H9 (cell line): Measurements from ENCODE around the gene PHF10. TPM values are rescaled to one million over a fixed set of nuclear protein-coding genes. Genes with fewer than 3 reads are reported as not detected.

Experiments
- DNase-seq: peaks from one replicate; pipeline ENCODE4 v3.0.0-alpha.2; 2017
- H2AFZ ChIP-seq: one replicate; pipeline ENCODE4 v1.6.1; 2013; ENCODE audit warnings: mild to moderate bottlenecking, low read length, control low read depth, moderate library complexity
- H2AK5ac ChIP-seq: 2 replicates; pipeline ENCODE4 v1.6.1; 2013; ENCODE audit warnings: low read length, control low read depth, mixed read lengths; ENCODE audit not compliant: insufficient read length
- H2BK120ac ChIP-seq: one replicate; pipeline ENCODE4 v1.6.1; 2013; ENCODE audit warnings: low read depth, mild to moderate bottlenecking, low read length, control low read depth, inconsistent platforms; ENCODE audit not compliant: poor library complexity, severe bottlenecking
- H2BK12ac ChIP-seq: 2 replicates; pipeline ENCODE4 v1.6.1; 2013; ENCODE audit warnings: low read length, control low read depth, mixed read lengths, low read depth; ENCODE audit not compliant: insufficient read length
- H2BK15ac ChIP-seq: 2 replicates; pipeline ENCODE4 v1.6.1; 2013; ENCODE audit warnings: low read depth, low read length, control low read depth
- H2BK20ac ChIP-seq: one replicate; pipeline ENCODE4 v1.6.1; 2013; ENCODE audit warnings: low read depth, mild to moderate bottlenecking, low read length, control low read depth, inconsistent platforms; ENCODE audit not compliant: poor library complexity, severe bottlenecking
- H2BK5ac ChIP-seq: 2 replicates; pipeline ENCODE4 v1.6.1; 2013; ENCODE audit warnings: low read length, control low read depth, mixed read lengths; ENCODE audit not compliant: insufficient read length
- H3K14ac ChIP-seq: 2 replicates; pipeline ENCODE4 v1.6.1; 2013; ENCODE audit warnings: low read length, control low read depth; ENCODE audit not compliant: insufficient read depth
- H3K18ac ChIP-seq: 2 replicates; pipeline ENCODE4 v1.6.1; 2013; ENCODE audit warnings: low read depth, mild to moderate bottlenecking, mixed read lengths, low read length, control low read depth; ENCODE audit not compliant: insufficient read length
- H3K23ac ChIP-seq: 2 replicates; pipeline ENCODE4 v1.6.1; 2013; ENCODE audit warnings: low read length, control low read depth, mixed read lengths, low read depth; ENCODE audit not compliant: insufficient read length
- H3K23me2 ChIP-seq: 2 replicates; pipeline ENCODE4 v1.6.1; 2013; ENCODE audit warnings: low read depth, mild to moderate bottlenecking, mixed read lengths, low read length, control low read depth; ENCODE audit not compliant: insufficient read length, poor library complexity, severe bottlenecking
- H3K27ac ChIP-seq: 2 replicates; pipeline ENCODE4 v1.5.1; 2013; ENCODE audit warnings: low read length, control low read depth, mixed read lengths, low read depth; ENCODE audit not compliant: insufficient read length
- H3K27me3 ChIP-seq: 2 replicates; pipeline ENCODE4 v1.6.1; 2013; ENCODE audit warnings: low read length, control low read depth, inconsistent platforms; ENCODE audit not compliant: insufficient read depth
- H3K4ac ChIP-seq: 2 replicates; pipeline ENCODE4 v1.6.1; 2013; ENCODE audit warnings: low read depth, mild to moderate bottlenecking, control low read depth, inconsistent platforms, low read length, moderate library complexity
- H3K4me1 ChIP-seq: 2 replicates; pipeline ENCODE4 v1.6.1; 2013; ENCODE audit warnings: low read length, control low read depth, inconsistent platforms; ENCODE audit not compliant: insufficient read depth
- H3K4me2 ChIP-seq: 2 replicates; pipeline ENCODE4 v1.6.1; 2013; ENCODE audit warnings: low read length, control low read depth, mixed read lengths; ENCODE audit not compliant: insufficient read length, insufficient read depth
- H3K56ac ChIP-seq: 2 replicates; pipeline ENCODE4 v1.6.1; 2013; ENCODE audit warnings: low read depth, mild to moderate bottlenecking, mixed read lengths, low read length, control low read depth; ENCODE audit not compliant: insufficient read length
- H3K79me1 ChIP-seq: 2 replicates; pipeline ENCODE4 v1.6.1; 2013; ENCODE audit warnings: low read depth, mild to moderate bottlenecking, moderate library complexity, low read length, control low read depth, inconsistent platforms; ENCODE audit not compliant: insufficient read depth, poor library complexity, severe bottlenecking
- H3K79me2 ChIP-seq: 2 replicates; pipeline ENCODE4 v1.6.1; 2013; ENCODE audit warnings: low read length, control low read depth, inconsistent platforms; ENCODE audit not compliant: insufficient read depth
- H3K9ac ChIP-seq: 2 replicates; pipeline ENCODE4 v1.6.1; 2013; ENCODE audit warnings: low read length, control low read depth, mixed read lengths; ENCODE audit not compliant: insufficient read length; ENCODE audit errors: extremely low read depth
- H3K9me3 ChIP-seq: one replicate; pipeline ENCODE4 v1.6.1; 2013; ENCODE audit warnings: low read depth, low read length, inconsistent platforms; ENCODE audit not compliant: control insufficient read depth
- H3T11ph ChIP-seq: one replicate; pipeline ENCODE4 v1.6.1; 2013; ENCODE audit warnings: mild to moderate bottlenecking, low read length, control low read depth, inconsistent platforms
- H4K20me1 ChIP-seq: one replicate; pipeline ENCODE4 v1.6.1; 2013; ENCODE audit not compliant: control insufficient read depth, insufficient read length, insufficient read depth
- H4K5ac ChIP-seq: 2 replicates; pipeline ENCODE4 v1.6.1; 2013; ENCODE audit warnings: low read depth, mild to moderate bottlenecking, mixed read lengths, low read length, control low read depth; ENCODE audit not compliant: insufficient read length
- H4K8ac ChIP-seq: replicated peaks from 2 replicates; pipeline ENCODE4 v1.6.1; 2013; ENCODE audit warnings: low read length, control low read depth, mixed read lengths, low read depth; ENCODE audit not compliant: insufficient read length
- H4K91ac ChIP-seq: 2 replicates; pipeline ENCODE4 v1.6.1; 2013; ENCODE audit warnings: low read depth, mild to moderate bottlenecking, moderate library complexity, mixed read lengths, low read length, control low read depth; ENCODE audit not compliant: insufficient read length
- H3K27ac Mint-ChIP-seq, 3 experiments: 2 replicates in 2 of 3; 3 replicates in 1 of 3; pipeline ENCODE4 v1.8.0; 2020 to 2021; ENCODE audit warnings: mixed read lengths in 3 of 3, mild to moderate bottlenecking in 1 of 3, moderate library complexity in 1 of 3
- H3K27me3 Mint-ChIP-seq: 2 replicates; pipeline ENCODE4 v1.8.0; 2021; ENCODE audit warnings: low read depth, mild to moderate bottlenecking, moderate library complexity, mixed read lengths
- H3K36me3 Mint-ChIP-seq, 3 experiments: 2 replicates in 2 of 3; 3 replicates in 1 of 3; pipeline ENCODE4 v1.8.0; 2020 to 2021; ENCODE audit warnings: low read depth in 3 of 3, mixed read lengths in 3 of 3; ENCODE audit not compliant: insufficient read depth in 1 of 3
- H3K4me1 Mint-ChIP-seq, 2 experiments: 2 replicates each; pipeline ENCODE4 v1.8.0; 2020; ENCODE audit warnings: mixed read lengths in 2 of 2
- H3K4me3 Mint-ChIP-seq, 2 experiments: 2 replicates in 1 of 2; 3 replicates in 1 of 2; pipeline ENCODE4 v1.8.0; 2020 to 2021; ENCODE audit warnings: mild to moderate bottlenecking in 2 of 2, mixed read lengths in 2 of 2, moderate library complexity in 1 of 2
- H3K9me3 Mint-ChIP-seq, 2 experiments: 2 replicates in 1 of 2; 3 replicates in 1 of 2; pipeline ENCODE4 v1.8.0; 2020; ENCODE audit warnings: mild to moderate bottlenecking in 2 of 2, mixed read lengths in 2 of 2, moderate library complexity in 1 of 2
- WGBS: extraction: QIAGEN DNeasy Blood & Tissue Kit; methylation state at CpG from one replicate; pipeline ENCODE4 v1.1.7; 2013; ENCODE audit warnings: missing lambda C conversion rate, low lambda C conversion rate, mixed read lengths; ENCODE audit not compliant: insufficient read length; ENCODE audit errors: extremely low coverage; 5-methylcytosine and 5-hydroxymethylcytosine counted together
- total RNA-seq: library from RNA; stranded (reverse); gene quantifications from 2 replicates; pipeline ENCODE4 v1.2.1, GENCODE V29; 2021
- TF ChIP-seq, protein P1 (sequence below): fragments of 200-600 bp; sonication (generic); conservative IDR thresholded peaks from 3 replicates; pipeline ENCODE4 v1.8.0; 2021; ENCODE audit warnings: antibody characterized with exemption, mild to moderate bottlenecking

PHF10 gene
- total RNA-seq, 1 experiment from 2014 or later = 59.0 TPM

DNA sequence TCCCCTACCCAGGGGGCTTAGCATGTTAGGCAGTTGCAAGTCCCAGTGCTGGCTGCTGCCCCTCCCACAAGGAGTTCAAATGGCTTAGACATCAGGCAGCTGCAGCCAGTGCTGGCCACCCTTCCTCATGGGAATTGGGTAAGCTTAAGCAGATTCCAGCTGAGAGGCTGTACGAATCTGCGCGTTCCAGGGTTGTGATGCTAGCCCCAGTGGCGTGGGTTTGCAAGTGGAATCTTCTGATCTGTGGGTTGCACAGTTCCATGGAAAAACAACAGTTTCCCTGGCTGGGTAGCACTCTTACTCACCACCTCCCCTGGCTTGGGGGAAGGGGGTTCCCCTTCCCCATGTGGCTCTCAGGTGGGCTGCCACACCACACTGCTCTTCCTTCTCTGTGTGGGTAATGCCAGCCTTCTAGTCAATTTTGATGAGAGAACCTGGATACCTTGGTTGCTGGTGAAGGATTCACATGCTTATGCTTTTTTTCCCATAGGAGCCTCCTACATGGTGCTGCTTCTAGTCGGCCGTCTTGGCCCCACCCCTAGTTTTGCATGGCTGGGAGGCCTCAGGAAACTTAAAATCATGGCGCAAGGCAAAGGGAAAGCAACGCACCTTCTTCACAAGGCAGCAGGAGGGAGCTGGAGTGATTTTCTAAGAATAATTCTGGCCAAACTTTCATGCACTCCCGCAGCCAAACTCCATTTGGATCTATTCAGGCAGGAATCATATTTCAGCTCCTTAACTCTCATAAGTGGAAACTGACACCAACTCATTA is 14.1 kb upstream of the PHF10 start:
- no peak overlapping the region for H3K4me3 Mint-ChIP-seq
- H2BK12ac ChIP-seq = no peak overlapping the region
- no peak overlapping the region for H3K4ac ChIP-seq
- DNase-seq = peak; percentile 31
- no peaks in the 10 kb centered on the region for H3K4me1 ChIP-seq
- no peak overlapping the region for H3K18ac ChIP-seq
- no peak overlapping the region for H2BK15ac ChIP-seq
- no peaks in the 10 kb centered on the region for H3K9me3 ChIP-seq
- H3K27ac ChIP-seq = no peak overlapping the region
- H4K20me1 ChIP-seq = no peaks in the 10 kb centered on the region
- H4K5ac ChIP-seq = no peak overlapping the region
- no peak overlapping the region for H3K23ac ChIP-seq
- no peak overlapping the region for H4K8ac ChIP-seq
- no peak overlapping the region for H2AK5ac ChIP-seq
- H3K56ac ChIP-seq = no peak overlapping the region
- no peaks in the 10 kb centered on the region for H3K23me2 ChIP-seq
- no peak overlapping the region for H4K91ac ChIP-seq
- no peaks in the 10 kb centered on the region for H3K27me3 ChIP-seq
- H3K79me1 ChIP-seq = no peaks in the 10 kb centered on the region
- TF ChIP-seq, protein P1, sequence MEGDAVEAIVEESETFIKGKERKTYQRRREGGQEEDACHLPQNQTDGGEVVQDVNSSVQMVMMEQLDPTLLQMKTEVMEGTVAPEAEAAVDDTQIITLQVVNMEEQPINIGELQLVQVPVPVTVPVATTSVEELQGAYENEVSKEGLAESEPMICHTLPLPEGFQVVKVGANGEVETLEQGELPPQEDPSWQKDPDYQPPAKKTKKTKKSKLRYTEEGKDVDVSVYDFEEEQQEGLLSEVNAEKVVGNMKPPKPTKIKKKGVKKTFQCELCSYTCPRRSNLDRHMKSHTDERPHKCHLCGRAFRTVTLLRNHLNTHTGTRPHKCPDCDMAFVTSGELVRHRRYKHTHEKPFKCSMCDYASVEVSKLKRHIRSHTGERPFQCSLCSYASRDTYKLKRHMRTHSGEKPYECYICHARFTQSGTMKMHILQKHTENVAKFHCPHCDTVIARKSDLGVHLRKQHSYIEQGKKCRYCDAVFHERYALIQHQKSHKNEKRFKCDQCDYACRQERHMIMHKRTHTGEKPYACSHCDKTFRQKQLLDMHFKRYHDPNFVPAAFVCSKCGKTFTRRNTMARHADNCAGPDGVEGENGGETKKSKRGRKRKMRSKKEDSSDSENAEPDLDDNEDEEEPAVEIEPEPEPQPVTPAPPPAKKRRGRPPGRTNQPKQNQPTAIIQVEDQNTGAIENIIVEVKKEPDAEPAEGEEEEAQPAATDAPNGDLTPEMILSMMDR = no peak
- H3K36me3 Mint-ChIP-seq = no peaks in the 10 kb centered on the region
- H3K4me2 ChIP-seq = no peak overlapping the region
- H3K14ac ChIP-seq = no peak overlapping the region; the same call in 1 of the 2 replicates
- H2BK5ac ChIP-seq = no peak overlapping the region
- no peak overlapping the region for H3K27ac Mint-ChIP-seq
- peaks cover 3 to 5% of the 10 kb centered on the region in 2 experiments; a peak in 1 of 4 replicates for H3K4me1 Mint-ChIP-seq
- peaks cover 7% of the 10 kb centered on the region for H3K27me3 Mint-ChIP-seq
- no peak overlapping the region for H3T11ph ChIP-seq
- no peak overlapping the region for H2BK120ac ChIP-seq
- H3K9ac ChIP-seq = no peak overlapping the region
- no peaks in the 10 kb centered on the region for H3K9me3 Mint-ChIP-seq
- no peak overlapping the region for H2BK20ac ChIP-seq
- H3K79me2 ChIP-seq = no peaks in the 10 kb centered on the region
- no peak overlapping the region for H2AFZ ChIP-seq
- WGBS = no CpG with 5 or more reads among the region's 9 CpGs
